HEK293T (cell line): ENCODE results near the gene AGAP1.

Experiments used
- CTCF ChIA-PET: fragments of 350-600 bp; formaldehyde crosslinking; extraction: SDS; loops from one replicate; lab custom pipeline; 2021; ENCODE audit warnings: antibody characterized with exemption, inconsistent platforms; lab: Yijun Ruan, JAX
- POLR2A ChIA-PET: fragments of 350-600 bp; formaldehyde crosslinking; extraction: SDS; loops from one replicate; lab custom pipeline; 2020; ENCODE audit warnings: antibody characterized with exemption, inconsistent platforms; lab: Yijun Ruan, JAX
- DNase-seq: peaks from one replicate; pipeline ENCODE4 v3.0.0; 2012; ENCODE audit warnings: mixed read lengths; ENCODE audit errors: extremely low spot score
- ARNT ChIP-seq: fragments of 450-650 bp; IDR thresholded peaks from 2 replicates; pipeline ENCODE4 v1.6.1; 2017; ENCODE audit warnings: mild to moderate bottlenecking
- BHLHE40 ChIP-seq: fragments of 450-650 bp; IDR thresholded peaks from 2 replicates; pipeline ENCODE4 v1.6.1; 2016; ENCODE audit warnings: mild to moderate bottlenecking, moderate library complexity, borderline replicate concordance
- CTBP1 ChIP-seq: fragments of 450-650 bp; IDR thresholded peaks from 2 replicates; pipeline ENCODE4 v1.6.1; 2016; ENCODE audit warnings: borderline replicate concordance
- ELF4 ChIP-seq: fragments of 450-650 bp; IDR thresholded peaks from 2 replicates; pipeline ENCODE4 v1.6.1; 2017; ENCODE audit warnings: antibody characterized with exemption
- FOXA1 ChIP-seq: fragments of 450-650 bp; IDR thresholded peaks from 2 replicates; pipeline ENCODE4 v1.6.1; 2016; ENCODE audit warnings: mild to moderate bottlenecking
- FOXK2 ChIP-seq: fragments of 450-650 bp; IDR thresholded peaks from 2 replicates; pipeline ENCODE4 v1.6.1; 2016; ENCODE audit warnings: mild to moderate bottlenecking
- FOXM1 ChIP-seq: fragments of 450-650 bp; IDR thresholded peaks from 2 replicates; pipeline ENCODE4 v1.6.1; 2017; ENCODE audit warnings: mild to moderate bottlenecking, borderline replicate concordance
- HDGF ChIP-seq: fragments of 450-650 bp; IDR thresholded peaks from 2 replicates; pipeline ENCODE4 v1.6.1; 2017; ENCODE audit warnings: antibody characterized with exemption, borderline replicate concordance
- L3MBTL2 ChIP-seq: fragments of 450-650 bp; conservative IDR thresholded peaks from 2 replicates; pipeline ENCODE4 v1.6.1; 2016; ENCODE audit warnings: mild to moderate bottlenecking
- LEF1 ChIP-seq: fragments of 450-650 bp; IDR thresholded peaks from 2 replicates; pipeline ENCODE4 v1.6.1; 2017; ENCODE audit warnings: mild to moderate bottlenecking, borderline replicate concordance
- NFRKB ChIP-seq: fragments of 450-650 bp; IDR thresholded peaks from 2 replicates; pipeline ENCODE4 v1.6.1; 2016; ENCODE audit warnings: mild to moderate bottlenecking, moderate library complexity
- PKNOX1 ChIP-seq: fragments of 450-650 bp; IDR thresholded peaks from 2 replicates; pipeline ENCODE4 v1.6.1; 2016
- SP1 ChIP-seq: fragments of 450-650 bp; IDR thresholded peaks from 2 replicates; pipeline ENCODE4 v1.6.1; 2017
- SUZ12 ChIP-seq: fragments of 450-650 bp; IDR thresholded peaks from 2 replicates; pipeline ENCODE4 v1.6.1; 2016; ENCODE audit warnings: mild to moderate bottlenecking
- TARDBP ChIP-seq: fragments of 450-650 bp; IDR thresholded peaks from 2 replicates; pipeline ENCODE4 v1.6.1; 2016
- ZNF384 ChIP-seq: fragments of 450-650 bp; IDR thresholded peaks from 2 replicates; pipeline ENCODE4 v1.6.1; 2016

The AGAP1 gene

GRCh38 chr2:235480614-235481013, 13.2 kb upstream of the AGAP1 start:
- TF ChIP-seq L3MBTL2: no peak
- no peak for TF ChIP-seq ELF4
- TF ChIP-seq ARNT: no peak
- TF ChIP-seq BHLHE40: no peak
- TF ChIP-seq TARDBP: no peak
- TF ChIP-seq FOXM1: no peak
- TF ChIP-seq PKNOX1: no peak
- no peak for TF ChIP-seq HDGF
- TF ChIP-seq CTBP1: no peak
- TF ChIP-seq FOXA1: no peak
- TF ChIP-seq FOXK2: no peak
- no peak for DNase-seq
- ChIA-PET CTCF (no interaction called here), POLR2A (no interaction called here)

DNA sequence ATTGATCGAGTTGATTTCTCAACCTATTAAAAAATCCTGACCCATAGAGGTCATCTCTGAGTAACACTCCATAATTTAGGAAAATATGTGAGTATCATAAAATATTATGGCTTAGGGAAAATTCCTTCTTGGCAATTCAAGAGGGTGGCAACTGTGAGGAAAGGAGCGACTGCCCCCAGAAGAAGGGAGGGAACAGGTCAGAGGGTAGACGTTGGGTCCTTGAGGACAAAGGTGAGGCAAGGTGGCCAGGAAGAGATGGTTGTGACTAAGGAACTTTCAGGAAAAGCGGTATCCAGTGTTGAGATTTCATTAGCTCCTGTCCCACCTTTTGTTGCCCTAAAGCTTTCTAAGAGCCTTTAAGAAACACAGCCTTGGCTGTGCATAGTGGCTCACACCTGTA, 10.5 kb upstream of the AGAP1 start:
- no peak for DNase-seq
- no peak for TF ChIP-seq SP1
- CTCF ChIA-PET: no interaction called here
- POLR2A ChIA-PET: no interaction called here

GRCh38 chr2:235485362-235485761, 8.5 kb upstream of the AGAP1 start:
- TF ChIP-seq FOXK2 (no peak), PKNOX1 (no peak), LEF1 (no peak), TARDBP (no peak), SUZ12 (no peak), ARNT (no peak)
- ChIA-PET CTCF (no interaction called here), POLR2A (no interaction called here)
- no peak for DNase-seq

- TF ChIP-seq LEF1 (no peak), ELF4 (no peak), TARDBP (no peak), PKNOX1 (no peak), BHLHE40 (no peak), FOXA1 (no peak), HDGF (no peak), NFRKB (no peak), ARNT (no peak), SP1 (no peak), FOXK2 (no peak), SUZ12 (no peak), L3MBTL2 (no peak), CTBP1 (no peak), FOXM1 (no peak)
- ChIA-PET POLR2A (no interaction called here), CTCF (no interaction called here)
- no peak for DNase-seq
Measured at GRCh38 chr2:235486729-235487128, 7.1 kb upstream of the AGAP1 start.

DNA sequence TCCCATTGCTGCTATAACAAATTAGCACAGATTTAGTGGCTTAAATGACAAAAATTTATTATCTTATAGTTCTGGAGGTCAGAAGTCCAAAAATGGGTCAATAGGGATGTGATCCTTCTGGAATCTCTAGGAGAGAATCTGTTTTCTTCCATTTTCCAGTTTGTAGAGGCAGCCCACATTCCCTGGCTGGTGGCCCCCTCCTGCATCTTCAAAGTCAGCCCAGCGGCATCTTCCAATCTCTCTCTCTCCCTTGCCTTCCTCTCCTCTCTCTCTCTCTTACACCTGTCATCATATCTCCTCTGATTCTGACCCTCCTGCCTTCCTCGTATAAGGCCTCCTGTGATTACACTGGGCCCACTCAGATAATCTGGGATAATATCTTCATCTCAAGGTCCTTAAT, 3.9 kb upstream of the AGAP1 start:
- TF ChIP-seq CTBP1 (no peak), LEF1 (no peak), NFRKB (no peak), ELF4 (no peak)
- CTCF ChIA-PET: no interaction called here
- DNase-seq: no peak
- POLR2A ChIA-PET: no interaction called here

DNA sequence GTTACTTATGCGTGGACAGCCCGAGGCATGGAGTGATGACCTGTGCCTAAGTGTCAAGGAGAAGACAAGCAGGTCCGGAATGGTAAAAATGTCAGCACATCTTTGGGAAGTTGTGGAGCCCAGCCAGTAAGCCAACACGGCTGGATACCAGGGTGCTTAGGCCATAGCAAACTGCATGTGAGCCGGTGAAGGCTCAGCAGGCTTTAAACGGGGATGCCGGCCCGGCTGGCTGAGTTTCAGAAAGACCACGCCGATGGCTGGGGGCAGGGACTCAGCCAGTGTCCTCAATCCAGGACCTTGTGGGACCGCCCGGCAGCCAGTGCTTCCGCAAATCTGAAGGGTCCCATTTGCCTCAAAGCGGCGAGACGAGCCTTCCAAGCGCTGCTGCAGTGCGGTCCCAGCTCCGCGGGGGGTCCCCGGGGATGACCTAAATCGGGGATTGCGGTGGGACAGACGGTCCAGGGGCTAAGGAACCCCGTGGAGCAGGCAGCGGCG, 946 bp upstream of the AGAP1 start:
- DNase-seq: no peak
- TF ChIP-seq ZNF384 (no peak), ELF4 (no peak), SUZ12 (no peak), ARNT (no peak), BHLHE40 (no peak), SP1 (no peak), CTBP1 (no peak), FOXK2 (no peak), FOXA1 (no peak), HDGF (no peak), FOXM1 (no peak), NFRKB (no peak), TARDBP (no peak), LEF1 (no peak), L3MBTL2 (no peak)
- POLR2A ChIA-PET: no interaction called here
- CTCF ChIA-PET: no interaction called here

GRCh38 chr2:235493402-235493774, 455 bp upstream of the AGAP1 start:
- POLR2A ChIA-PET: no interaction called here
- TF ChIP-seq SUZ12 (no peak), HDGF (no peak), FOXA1 (no peak), L3MBTL2 (peak; percentile 89), TARDBP (0 out of 2 replicates have a peak, but pooled peaks have one; percentile 10), PKNOX1 (no peak)
- DNase-seq: peak; percentile 56
- CTCF ChIA-PET: no interaction called here
